DMS53 (cell line): ENCODE measurements around the gene CD101.
"Not testable (repeated sequence)": the region's sequence is repeated elsewhere in the genome, so short reads cannot be mapped to it uniquely, and the experiment has no call there.

Experiments
- DNase-seq: peaks from one replicate; lab custom pipeline; 2025; lab: John Stamatoyannopoulos, UW

Gene CD101, protein sequence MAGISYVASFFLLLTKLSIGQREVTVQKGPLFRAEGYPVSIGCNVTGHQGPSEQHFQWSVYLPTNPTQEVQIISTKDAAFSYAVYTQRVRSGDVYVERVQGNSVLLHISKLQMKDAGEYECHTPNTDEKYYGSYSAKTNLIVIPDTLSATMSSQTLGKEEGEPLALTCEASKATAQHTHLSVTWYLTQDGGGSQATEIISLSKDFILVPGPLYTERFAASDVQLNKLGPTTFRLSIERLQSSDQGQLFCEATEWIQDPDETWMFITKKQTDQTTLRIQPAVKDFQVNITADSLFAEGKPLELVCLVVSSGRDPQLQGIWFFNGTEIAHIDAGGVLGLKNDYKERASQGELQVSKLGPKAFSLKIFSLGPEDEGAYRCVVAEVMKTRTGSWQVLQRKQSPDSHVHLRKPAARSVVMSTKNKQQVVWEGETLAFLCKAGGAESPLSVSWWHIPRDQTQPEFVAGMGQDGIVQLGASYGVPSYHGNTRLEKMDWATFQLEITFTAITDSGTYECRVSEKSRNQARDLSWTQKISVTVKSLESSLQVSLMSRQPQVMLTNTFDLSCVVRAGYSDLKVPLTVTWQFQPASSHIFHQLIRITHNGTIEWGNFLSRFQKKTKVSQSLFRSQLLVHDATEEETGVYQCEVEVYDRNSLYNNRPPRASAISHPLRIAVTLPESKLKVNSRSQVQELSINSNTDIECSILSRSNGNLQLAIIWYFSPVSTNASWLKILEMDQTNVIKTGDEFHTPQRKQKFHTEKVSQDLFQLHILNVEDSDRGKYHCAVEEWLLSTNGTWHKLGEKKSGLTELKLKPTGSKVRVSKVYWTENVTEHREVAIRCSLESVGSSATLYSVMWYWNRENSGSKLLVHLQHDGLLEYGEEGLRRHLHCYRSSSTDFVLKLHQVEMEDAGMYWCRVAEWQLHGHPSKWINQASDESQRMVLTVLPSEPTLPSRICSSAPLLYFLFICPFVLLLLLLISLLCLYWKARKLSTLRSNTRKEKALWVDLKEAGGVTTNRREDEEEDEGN

DNA sequence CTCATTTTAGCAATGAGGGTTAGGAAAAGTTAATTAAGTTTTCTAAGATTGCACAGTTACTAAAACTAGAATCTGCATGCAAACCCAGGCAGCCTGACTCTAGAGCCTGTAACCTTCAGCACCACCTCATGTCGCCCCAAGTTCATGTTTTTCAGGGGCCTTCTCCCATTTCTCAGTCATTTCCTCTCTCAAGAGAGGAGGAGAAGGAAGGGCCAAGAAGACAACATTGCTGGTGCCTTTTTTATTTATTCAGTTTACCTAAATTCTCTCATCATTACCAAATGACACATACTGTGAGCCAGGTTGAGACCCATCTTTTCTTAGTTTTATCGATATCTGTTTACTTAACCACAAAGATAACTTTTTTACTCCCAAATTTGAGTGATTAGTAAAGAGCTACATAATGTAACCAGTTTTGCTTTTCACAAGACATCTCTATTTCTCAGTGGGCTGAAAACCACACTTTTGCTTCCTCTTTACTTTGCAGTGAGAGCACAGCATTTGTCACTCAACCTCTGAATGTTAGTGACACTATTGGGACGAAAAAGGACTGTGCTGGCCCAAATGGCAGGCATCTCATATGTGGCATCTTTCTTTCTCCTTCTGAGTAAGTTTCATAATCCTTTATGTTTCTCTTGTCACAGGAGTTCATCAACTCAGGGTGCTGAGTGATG is at the start of gene CD101:
TSS of gene CD101 (plus strand) at position 507 of the 674 bp plus-strand sequence. CDS start at position 565, 58 bp downstream.
- DNase-seq = no peak

DNA sequence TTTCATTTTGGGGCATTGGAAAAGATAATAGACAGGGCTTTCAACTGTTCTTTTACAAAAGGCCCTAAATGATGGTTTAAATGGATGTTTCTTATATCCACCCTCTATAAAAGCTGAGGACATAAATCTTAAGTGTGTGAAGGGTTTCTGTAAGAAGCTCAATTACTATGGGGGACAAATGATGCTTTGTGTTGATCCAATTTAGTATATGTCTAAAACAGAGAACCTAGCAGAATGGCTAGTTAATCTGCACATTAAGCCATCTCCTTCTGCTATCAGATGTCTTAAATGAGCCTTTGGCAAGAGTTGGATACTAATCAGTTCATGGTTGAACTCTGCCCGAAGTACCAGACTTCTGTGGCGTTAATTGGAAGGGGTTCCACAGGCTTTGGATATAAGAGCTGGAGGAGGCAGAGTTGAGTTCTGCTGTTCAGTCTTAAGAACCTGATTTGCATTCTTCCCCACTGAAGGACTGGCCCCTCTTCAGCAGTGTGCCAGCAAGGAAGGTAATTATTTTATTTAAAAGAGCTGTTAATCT is 48.8 kb upstream of the CD101 start:
- no peak for DNase-seq

DNA sequence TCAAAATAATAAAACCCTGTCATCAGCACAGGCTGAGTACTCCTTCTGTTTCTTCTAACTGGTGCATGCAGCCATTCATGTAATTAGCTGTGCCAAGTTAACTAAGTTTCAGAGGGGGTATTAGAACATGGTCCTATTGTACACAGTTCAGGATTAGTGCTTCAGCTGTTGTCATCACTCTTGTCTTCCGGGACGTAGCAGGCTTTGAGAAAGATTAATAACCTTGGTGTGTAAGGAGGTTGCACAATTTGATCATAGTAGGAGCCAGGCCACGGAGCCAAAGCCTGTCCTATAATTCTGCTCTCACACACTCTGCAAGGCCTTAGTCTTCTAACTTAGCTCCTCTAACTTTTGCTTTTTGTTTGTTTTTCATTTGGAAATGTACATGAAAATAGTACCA is 47.1 kb upstream of the CD101 start:
- DNase-seq = no peak

DNA sequence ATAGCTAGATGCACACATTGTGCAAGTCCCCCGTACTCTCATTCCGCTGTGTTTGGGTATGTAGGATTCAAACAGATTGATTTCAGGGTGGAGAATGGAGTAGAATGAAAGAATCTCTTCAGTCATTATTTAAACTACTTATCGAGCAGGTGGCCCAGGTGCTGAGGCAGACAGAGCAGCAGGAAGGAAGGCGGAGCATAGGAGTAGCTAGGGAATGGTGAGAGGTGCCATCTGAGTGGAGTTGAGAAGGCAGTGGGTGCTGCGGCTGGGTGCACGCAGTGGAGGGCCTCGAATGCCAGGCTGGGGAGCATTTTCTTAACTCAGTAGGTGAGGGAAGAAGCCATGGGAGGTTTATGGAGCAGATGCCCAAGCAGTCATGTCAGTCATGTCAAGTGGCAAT is 45.2 kb upstream of the CD101 start:
- peak; percentile 71 for DNase-seq

DNA sequence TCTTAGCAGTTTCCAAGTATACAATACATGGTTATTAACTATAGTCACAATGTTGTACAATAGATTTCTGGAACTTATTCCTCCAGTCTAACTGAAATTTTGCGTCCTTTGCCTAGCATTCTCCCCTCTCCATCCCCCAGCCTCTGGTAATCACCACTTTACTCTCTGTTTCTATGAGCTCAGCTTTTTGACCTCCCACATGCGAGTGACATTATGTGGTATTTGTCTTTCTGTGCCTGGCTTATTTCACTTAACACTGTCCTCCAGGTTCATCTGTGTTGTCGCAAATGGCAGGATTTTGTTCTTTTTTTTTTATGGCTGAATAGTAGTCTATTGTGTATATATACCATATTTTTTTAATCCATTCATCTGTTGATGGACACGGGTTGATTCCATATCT is 43.9 kb upstream of the CD101 start:
- no peak for DNase-seq

DNA sequence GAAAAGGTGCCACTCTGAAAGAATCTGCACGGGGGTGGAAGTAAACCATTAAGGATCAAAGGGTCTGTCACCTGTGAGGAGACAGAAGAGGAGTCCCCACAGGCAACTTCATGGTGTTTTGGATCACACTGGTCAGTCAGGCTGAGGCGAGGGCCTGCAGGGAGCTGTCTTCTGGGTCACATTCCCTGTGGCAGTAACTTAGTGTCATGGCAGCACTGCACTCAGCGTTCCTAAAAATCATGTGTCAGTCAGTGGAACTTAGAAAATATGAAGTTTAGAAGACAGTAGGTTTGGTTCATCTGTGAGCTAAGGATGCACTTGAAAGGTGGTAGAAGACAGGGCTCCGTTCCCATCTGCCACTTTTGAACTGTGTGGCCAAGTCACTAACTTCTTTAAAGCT is 43.5 kb upstream of the CD101 start:
- no peak for DNase-seq

DNA sequence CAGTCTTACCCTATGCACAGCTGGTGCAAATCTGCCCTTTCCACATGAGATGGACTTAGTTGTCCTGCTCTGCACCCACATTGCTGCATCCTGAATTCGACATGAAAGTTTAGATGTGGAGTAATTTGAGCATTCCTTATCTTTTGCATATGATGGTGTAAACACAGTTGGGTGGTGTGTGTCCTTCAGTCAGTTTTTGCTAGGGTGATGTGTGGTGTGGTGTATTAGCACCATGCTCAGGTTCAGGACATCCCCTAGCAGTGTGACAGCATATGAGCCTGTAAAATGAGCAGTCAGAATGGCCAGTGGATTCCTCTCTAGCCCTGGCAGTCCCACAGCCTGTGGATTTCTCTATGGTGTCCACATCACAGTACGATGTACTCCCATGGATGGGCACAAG is 42.6 kb upstream of the CD101 start:
- no peak for DNase-seq

DNA sequence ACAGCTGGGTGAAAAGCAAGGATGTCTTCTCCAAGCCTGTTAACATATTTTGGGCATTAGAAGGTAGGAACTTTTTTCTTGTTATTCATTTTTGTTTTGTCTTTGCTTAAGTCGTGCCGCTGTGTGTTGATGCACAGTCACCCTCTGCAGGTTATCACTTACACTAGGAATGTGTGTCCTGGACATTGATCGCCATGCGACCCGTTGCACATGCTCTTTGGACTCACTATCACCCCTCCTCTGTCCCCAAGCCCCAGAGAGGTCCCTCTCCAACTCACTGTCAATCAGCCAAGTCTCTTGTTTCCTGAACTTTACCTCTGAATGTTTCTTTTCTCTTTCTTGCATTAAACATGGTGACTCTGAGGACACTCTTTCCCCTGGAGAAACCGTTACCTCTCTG is 40.0 kb upstream of the CD101 start:
- DNase-seq = no peak

DNA sequence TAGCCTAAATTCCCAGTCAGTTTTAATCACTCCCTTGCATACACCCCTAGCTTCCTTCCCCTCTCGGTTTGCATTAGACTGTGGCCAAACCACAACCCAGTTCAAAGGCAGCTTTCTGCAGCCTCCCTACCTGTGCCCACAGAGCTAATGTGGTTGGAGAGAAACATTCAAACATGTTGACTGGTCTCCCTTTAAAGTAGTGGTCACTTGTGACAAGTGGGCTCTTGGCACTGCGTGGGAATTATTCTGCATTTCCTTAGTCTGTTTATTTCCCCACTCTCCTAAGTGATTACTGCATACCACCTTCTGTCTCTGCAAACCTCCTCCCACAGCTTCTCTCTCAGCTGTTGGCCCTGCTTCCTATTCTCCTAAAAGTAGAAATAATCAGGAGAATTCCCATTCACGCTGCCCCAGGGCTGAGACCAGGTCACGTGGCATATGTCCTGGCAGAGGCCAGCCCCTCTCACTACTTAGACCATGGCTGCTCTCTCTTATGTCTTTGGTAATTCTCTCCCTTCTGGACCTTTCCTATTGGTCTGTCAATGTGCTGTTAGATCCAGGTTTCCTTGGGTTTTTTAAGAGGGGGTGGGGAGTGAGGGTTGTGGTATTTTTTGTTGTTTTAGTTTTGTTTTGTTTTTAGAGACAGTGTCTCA is 38.4 kb upstream of the CD101 start:
- no peak for DNase-seq

DNA sequence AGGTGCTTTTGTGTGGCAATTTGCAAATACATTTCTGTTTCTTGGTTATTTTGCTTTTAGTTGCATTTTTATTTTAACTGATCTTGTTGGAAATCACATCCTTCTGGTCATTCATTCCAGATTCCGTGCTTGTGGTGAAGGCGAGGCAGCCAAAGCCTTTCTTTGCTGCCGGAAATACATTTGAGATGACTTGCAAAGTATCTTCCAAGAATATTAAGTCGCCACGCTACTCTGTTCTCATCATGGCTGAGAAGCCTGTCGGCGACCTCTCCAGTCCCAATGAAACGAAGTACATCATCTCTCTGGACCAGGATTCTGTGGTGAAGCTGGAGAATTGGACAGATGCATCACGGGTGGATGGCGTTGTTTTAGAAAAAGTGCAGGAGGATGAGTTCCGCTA is 34.8 kb upstream of the CD101 start:
- no peak for DNase-seq

DNA sequence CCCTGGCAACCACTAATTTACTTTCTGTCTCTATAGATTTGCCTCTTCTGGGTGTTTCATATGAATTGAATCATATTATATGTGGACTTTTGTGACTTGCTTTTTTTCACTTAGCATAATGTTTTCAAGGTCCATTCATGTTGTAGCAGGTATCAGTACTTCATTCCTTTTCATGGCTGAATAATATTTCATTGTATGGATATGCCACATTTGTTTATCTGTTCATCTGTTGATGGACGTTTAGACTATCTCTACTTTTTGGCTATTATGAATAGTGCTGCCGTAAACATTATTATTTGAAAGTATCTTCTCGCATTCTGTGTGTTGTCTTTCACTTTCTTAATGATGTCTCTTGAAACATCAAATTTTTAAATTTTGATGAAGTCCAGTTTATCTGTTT is 32.8 kb upstream of the CD101 start:
- DNase-seq = no peak

DNA sequence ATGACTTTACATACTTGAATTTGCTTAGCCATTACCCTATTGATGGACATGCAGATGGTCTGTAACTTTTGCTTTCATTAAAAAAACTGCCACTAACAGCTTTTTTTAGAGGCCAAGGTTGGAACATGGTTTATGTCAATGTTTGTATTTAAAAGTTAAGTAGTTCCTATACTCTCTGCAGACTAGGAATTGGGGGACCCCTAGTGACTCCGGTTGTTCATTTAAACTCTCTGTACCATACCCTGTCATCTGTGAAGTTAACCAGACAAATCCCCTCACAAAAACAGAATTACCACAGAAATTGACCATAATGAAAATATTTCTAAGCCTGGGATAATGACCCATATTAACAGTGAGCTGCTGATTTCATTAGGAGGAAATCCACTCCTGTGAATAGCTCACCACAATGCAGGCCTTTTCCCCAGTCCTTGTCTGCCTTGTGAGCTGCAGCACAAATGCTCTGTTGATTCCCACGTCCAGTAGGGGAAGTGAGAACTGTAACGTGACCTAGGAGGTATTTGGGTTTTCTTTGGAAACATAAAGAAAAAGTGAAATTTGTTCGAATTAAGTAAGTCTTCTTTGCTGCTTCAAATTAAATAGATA is 30.2 kb upstream of the CD101 start:
- no peak for DNase-seq

DNA sequence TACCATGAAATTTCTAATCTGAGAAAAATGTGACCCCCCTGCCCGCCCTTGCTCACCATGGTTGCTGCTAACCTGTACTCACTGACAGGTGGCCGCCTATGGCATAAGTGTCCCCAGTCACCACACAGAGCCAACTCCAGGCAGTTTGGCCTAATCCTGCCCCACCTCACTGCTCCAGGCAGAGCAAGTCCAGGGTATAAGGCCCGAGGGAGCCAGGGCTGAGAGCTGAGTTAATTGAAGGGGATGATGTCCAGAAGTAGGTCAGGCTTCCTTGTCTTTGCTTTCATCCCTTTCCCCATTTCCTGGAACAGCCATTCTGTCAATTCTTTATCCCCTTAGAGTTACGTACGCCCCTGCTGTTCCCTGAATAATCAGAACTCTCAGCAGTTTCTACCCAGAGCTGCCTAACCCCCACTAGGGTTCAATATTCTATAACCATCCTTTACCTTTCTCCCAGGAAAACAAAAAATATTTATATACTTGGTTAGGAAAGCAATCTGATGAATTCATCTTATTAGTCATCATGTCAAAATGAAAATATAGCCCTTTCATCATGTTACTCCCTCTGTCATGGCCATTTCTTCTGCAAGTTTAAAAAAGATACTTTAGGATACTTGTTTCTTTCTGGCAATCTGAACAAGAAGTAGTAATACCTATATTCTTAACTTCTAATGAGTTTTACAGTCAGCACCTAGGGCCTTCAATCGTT is 29.4 kb upstream of the CD101 start:
- DNase-seq = no peak

DNA sequence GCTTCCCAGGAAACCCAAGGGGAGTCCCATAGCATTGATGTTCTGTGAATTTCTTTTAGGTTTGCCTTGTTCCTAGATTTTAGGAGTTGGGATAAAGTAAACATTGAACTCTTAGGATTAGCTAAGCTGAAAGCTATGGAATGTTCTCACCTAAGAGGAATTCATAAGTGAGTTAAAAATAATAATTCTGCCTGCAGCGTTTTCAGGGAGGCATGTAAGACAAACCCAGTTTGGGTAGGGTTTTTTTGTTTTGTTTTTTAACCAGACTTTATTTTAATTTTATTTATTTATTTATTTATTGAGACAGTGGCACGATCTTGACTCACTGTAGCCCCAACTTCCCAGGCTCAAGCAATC is 28.9 kb upstream of the CD101 start:
- DNase-seq = no peak

DNA sequence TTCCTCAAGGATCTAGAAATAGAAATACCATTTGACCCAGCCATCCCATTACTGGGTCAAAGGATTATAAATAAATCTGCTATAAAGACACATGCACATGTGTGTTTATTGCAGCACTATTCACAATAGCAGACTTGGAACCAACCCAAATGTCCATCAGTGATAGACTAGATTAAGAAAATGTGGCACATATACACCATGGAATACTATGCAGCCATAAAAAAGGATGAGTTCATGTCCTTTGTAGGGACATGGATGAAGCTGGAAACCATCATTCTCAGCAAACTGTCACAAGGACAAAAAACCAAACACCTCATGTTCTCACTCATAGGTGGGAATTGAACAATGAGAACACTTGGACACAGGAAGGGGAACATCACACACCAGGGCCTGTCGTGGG is 21.3 kb upstream of the CD101 start:
- DNase-seq = not testable (repeated sequence)

DNA sequence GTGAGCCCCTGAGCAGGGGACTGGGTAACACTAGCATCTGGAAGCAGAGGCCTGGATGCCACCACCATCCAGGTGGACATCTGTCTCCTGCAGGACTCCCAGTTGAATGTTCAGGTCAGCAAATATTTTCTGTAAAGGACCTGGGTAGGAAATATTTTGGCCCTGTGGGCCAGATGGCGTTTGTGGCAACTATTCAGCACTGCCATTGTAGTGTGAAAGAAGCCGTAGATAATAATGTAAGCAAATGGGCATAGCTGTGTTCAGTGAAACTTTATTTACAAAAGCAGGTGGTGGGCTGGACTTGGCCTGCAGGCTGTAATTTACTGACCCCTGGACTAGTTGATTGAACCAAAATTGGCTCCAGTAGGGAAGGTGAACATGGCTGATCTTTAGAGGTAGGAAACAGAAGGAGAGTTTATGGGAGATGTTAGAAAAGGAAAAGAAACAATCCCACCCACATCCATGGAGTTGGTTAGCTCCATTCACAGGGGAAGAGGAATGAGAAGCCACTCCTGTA is 20.0 kb upstream of the CD101 start:
- no peak for DNase-seq

DNA sequence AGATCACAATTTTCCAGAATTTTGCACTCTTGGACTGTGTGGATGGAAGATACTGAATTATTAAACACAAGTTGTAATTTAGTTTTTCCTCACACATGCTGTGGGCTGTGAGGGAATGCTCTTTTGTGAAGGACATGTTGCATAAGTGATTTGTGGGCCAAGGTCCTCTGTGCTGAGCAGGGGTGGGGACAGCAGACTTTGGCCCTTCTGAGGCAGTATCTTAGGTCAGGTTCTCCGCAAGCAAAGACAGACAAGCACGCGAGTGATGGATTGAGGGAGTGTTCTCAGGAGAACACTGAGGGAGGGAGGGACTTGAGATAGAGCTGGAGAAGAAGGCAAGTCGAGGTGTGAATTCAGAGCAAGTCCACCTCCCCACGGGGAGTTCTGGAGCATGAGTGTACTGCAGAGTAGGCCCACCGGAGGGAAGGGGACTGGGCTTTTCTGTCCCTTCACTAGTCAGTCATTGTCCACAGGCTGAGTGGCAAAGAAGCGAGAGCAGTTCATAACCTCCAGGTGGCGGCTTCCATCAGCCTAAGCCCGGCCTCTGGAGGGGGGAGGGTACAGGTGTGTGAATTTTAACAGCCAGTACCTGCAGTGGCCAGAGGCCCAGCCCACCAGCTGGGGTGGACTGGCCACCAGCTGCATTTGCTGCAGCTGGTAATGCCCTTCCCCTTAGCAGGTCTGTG is 19.1 kb upstream of the CD101 start:
- DNase-seq = no peak

DNA sequence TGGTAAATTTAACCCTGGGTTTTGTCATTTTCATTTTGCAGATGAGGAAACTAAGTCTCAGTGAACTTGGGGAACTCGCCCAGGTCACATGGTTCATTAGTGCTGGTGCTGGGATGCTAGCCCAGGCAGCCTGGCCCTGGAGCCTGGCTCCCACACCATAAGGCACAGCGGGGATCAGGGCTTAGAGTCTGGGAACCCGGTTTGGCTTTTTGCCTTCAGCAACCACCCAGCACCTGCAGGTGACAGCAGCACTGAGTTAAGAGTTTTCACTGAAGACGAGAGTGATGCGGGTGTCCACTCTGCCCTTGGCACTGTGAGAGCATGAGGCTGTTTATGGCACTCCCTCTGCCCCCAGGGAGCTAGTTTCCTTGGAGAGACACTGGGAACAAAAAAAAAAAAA is 18.4 kb upstream of the CD101 start:
- no peak for DNase-seq

DNA sequence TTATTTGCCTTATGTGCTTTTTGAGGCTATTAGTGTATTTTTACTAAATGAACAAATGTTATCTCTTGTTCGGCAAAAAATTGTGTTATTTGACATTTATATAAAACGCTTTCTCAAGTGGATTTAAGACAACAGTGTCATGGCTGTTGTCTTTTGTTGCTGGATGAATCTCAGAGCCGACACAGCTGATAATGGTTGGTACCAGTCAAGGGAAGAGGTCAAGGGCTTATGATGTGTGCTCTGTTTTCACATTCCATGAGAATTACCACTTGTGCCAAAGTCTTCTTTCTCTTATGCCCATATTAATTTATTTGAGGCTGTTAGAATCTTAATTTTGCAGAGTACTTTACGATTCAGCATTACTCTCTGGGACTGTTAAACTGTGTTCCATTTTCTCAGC is 17.9 kb upstream of the CD101 start:
- no peak for DNase-seq
